GM12865 (cell line): Measurements from ENCODE around the gene FZD10.

Source experiments
- DNase-seq: peaks from one replicate; pipeline ENCODE4 v3.0.0; 2010; ENCODE audit warnings: low read depth
- H3K4me3 ChIP-seq: 2 replicates; pipeline ENCODE4 v1.5.1; 2011; ENCODE audit warnings: mild to moderate bottlenecking, low read depth, low read length, control low read depth
- TF ChIP-seq, protein P1 (sequence below): IDR thresholded peaks from 2 replicates; pipeline ENCODE4 v1.5.1; 2011; ENCODE audit warnings: low read length, control low read depth, low read depth, inconsistent platforms; ENCODE audit not compliant: insufficient read depth; ENCODE audit errors: missing control alignments

Gene FZD10

DNA sequence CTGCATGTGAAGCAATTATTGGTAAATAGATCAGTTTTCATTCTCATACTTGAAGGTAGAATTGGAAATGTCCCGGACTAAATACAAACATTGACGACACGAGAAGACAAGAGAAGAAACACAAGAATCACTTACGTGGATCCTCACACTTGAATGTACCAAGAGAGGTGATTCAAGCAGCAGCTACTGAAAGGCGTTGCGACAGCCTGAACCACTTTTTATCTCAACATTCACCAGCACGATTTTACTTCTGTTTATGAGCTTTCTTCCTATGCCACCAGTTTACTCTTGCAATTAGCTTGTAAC lies 3.6 kb upstream of the FZD10 start:
- no peak for DNase-seq
- H3K4me3 ChIP-seq, result no peak overlapping the region
- TF ChIP-seq, protein P1, sequence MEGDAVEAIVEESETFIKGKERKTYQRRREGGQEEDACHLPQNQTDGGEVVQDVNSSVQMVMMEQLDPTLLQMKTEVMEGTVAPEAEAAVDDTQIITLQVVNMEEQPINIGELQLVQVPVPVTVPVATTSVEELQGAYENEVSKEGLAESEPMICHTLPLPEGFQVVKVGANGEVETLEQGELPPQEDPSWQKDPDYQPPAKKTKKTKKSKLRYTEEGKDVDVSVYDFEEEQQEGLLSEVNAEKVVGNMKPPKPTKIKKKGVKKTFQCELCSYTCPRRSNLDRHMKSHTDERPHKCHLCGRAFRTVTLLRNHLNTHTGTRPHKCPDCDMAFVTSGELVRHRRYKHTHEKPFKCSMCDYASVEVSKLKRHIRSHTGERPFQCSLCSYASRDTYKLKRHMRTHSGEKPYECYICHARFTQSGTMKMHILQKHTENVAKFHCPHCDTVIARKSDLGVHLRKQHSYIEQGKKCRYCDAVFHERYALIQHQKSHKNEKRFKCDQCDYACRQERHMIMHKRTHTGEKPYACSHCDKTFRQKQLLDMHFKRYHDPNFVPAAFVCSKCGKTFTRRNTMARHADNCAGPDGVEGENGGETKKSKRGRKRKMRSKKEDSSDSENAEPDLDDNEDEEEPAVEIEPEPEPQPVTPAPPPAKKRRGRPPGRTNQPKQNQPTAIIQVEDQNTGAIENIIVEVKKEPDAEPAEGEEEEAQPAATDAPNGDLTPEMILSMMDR, result no peak

DNA sequence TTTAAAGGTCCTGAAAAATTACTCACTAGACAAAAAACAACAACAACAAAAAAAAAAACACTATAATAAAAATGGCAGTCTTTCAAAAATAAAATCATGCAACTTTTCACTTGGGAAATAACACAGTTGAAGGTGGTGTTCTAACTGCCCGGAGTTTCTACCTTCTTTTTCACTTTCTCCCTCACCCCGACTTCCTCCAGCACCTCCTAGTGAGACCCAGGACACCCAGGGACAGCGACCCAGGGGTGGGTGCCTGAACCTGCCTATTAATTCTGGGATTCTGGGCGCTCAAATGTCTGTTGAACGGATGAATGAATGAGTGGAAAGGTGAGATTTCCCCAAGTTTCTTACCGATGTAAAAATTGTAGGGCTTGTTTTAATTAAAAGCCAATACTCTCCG lies 2.0 kb upstream of the FZD10 start:
- TF ChIP-seq, protein P1, result no peak
- no peak for DNase-seq
- no peak overlapping the region for H3K4me3 ChIP-seq

DNA sequence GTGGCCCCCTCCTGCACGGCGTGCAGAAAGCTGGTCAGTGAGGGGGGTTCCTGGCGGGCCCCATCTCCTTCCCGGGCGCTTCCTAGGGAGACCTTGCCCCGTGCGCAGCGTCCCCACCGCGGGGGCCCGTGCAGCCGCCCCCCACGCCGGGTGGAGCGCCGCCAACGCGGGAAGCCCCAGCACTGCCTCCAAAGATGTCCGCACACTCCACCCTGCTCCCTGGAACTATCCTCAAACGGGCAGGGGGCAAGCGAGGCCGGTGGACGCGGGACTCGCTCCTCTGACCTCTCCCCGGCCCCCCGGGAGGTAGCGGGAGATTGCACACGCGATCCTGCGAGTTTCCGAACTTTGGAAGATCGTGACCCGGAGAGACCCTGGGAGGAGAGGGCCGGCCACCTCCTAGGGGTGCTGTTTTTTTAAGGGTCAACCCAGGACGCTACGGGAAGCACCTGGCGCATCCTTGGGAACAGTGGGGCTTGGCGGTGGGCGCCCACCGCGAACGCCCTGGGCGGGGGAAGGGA lies 1.5 kb upstream of the FZD10 start:
- TF ChIP-seq, protein P1, result no peak
- no peak for DNase-seq
- no peak overlapping the region for H3K4me3 ChIP-seq

DNA sequence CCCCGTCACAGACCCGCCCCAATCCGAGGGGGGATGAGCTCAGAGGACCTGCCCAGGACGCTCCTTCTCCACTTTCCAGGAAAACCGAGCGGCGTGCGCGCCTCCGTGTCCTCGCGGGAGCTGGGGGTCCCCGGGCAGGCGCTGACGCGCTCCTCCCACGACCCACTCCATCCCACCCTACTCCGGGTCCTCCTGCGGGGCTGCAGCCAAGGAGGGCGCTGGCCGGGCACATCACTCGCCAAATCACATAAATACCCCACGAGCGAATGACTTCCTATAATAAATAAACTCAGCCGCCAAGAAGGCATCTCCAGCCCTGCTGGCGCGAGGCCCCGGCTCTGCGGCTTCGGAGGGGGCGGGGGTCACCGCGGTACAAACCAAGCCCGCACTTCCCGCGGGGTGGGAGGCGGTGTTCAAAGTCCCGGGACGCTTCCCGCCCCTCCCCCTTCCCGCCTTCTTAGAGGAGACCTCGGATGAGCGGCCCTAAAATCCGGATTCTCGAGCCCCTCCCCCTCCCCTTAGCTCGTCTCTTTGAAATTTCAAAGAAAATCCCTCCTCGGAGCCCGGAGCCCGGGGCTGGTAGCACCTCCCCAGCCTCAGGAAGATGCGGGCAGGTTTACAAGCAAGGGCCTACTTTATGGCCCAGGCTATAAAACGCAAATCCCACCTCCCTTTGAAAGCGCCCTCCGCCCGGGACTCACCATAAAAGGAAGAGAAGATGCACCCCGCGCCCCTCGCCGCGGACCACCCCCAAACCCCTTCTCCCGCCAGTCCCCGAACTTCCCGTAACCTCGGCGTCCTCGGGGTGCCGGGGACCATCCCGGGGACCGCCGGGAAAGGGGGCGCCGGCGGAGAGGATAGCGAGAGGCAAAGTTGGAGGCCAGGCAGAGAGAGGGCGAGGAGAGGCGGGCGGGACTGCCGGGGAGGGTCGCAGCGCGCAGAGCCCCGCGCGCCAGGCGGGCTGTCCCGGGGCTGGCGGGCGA lies 712 bp upstream of the FZD10 start:
- DNase-seq, result no peak
- TF ChIP-seq, protein P1, result no peak
- no peak overlapping the region for H3K4me3 ChIP-seq

DNA sequence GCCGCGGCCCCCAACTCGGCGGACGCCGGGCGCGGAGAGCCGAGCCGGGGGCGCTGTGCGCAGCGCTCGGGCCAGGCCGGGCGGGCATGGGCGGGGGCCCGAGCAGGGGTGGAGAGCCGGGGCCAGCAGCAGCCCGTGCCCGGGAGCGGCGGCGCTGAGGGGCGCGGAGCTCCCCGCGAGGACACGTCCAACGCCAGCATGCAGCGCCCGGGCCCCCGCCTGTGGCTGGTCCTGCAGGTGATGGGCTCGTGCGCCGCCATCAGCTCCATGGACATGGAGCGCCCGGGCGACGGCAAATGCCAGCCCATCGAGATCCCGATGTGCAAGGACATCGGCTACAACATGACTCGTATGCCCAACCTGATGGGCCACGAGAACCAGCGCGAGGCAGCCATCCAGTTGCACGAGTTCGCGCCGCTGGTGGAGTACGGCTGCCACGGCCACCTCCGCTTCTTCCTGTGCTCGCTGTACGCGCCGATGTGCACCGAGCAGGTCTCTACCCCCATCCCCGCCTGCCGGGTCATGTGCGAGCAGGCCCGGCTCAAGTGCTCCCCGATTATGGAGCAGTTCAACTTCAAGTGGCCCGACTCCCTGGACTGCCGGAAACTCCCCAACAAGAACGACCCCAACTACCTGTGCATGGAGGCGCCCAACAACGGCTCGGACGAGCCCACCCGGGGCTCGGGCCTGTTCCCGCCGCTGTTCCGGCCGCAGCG lies 639 bp downstream of the FZD10 start:
- DNase-seq, result no peak
- TF ChIP-seq, protein P1, result no peak
- H3K4me3 ChIP-seq, result no peak overlapping the region

- TF ChIP-seq, protein P1, result no peak
- no peak for DNase-seq
- H3K4me3 ChIP-seq, result no peak overlapping the region
These were observed 1.4 kb downstream of the FZD10 start for GRCh38 chr12:130163461-130164215.
